Neural progenitor cell (in vitro differentiated cells): ENCODE results near the gene PATE2. TPM values are rescaled to one million over a fixed set of nuclear protein-coding genes. Genes with fewer than 3 reads are reported as not detected.

ENCODE experiments used
- DNase-seq: peaks from one replicate; pipeline ENCODE4 v3.0.0-alpha.2; 2016; ENCODE audit warnings: low spot score
- H2AFZ ChIP-seq: fragments of 200-600 bp; sonication (generic); replicated peaks from 2 replicates; pipeline ENCODE4 v1.6.1; 2016; ENCODE audit warnings: antibody characterized with exemption
- H3F3A ChIP-seq: fragments of 200-600 bp; sonication (generic); 2 replicates; pipeline ENCODE4 v1.6.1; 2016; ENCODE audit warnings: antibody characterized with exemption, low read depth
- H3K27ac ChIP-seq: fragments of 200-600 bp; sonication (generic); 2 replicates; pipeline ENCODE4 v1.5.1; 2016; ENCODE audit warnings: mild to moderate bottlenecking
- H3K27me3 ChIP-seq: fragments of 200-600 bp; sonication (generic); 2 replicates; pipeline ENCODE4 v1.6.1; 2016; ENCODE audit warnings: mild to moderate bottlenecking, moderate library complexity
- H3K36me3 ChIP-seq: fragments of 200-600 bp; sonication (generic); 2 replicates; pipeline ENCODE4 v1.5.1; 2016
- H3K4me1 ChIP-seq: fragments of 200-600 bp; sonication (generic); 2 replicates; pipeline ENCODE4 v1.6.1; 2016; ENCODE audit warnings: mixed run types
- H3K4me2 ChIP-seq: fragments of 200-600 bp; sonication (generic); 2 replicates; pipeline ENCODE4 v1.6.1; 2016
- H3K4me3 ChIP-seq: fragments of 200-600 bp; sonication (generic); 2 replicates; pipeline ENCODE4 v1.5.1; 2016
- H3K79me2 ChIP-seq: fragments of 200-600 bp; sonication (generic); 2 replicates; pipeline ENCODE4 v1.6.1; 2016; ENCODE audit warnings: low read depth
- H3K9ac ChIP-seq: fragments of 200-600 bp; sonication (generic); 2 replicates; pipeline ENCODE4 v1.6.1; 2016
- H3K9me3 ChIP-seq: fragments of 200-600 bp; sonication (generic); 2 replicates; pipeline ENCODE4 v1.5.1; 2016; ENCODE audit warnings: low read depth
- H4K20me1 ChIP-seq: fragments of 200-600 bp; sonication (generic); 2 replicates; pipeline ENCODE4 v1.6.1; 2016; ENCODE audit warnings: low read depth
- H3K27ac Mint-ChIP-seq: 3 replicates; pipeline ENCODE4 v1.8.0; 2021; ENCODE audit warnings: mixed read lengths
- H3K27me3 Mint-ChIP-seq: 2 replicates; pipeline ENCODE4 v1.8.0; 2022; ENCODE audit warnings: low read depth, mild to moderate bottlenecking, inconsistent platforms, moderate library complexity, mixed read lengths; ENCODE audit not compliant: insufficient read depth
- H3K36me3 Mint-ChIP-seq: 3 replicates; pipeline ENCODE4 v1.8.0; 2021; ENCODE audit warnings: mixed read lengths
- H3K4me1 Mint-ChIP-seq: 3 replicates; pipeline ENCODE4 v1.8.0; 2021; ENCODE audit warnings: mixed read lengths
- H3K4me3 Mint-ChIP-seq: 3 replicates; pipeline ENCODE4 v1.8.0; 2021; ENCODE audit warnings: mild to moderate bottlenecking, moderate library complexity, mixed read lengths
- H3K9me3 Mint-ChIP-seq: 3 replicates; pipeline ENCODE4 v1.8.0; 2020; ENCODE audit warnings: mixed read lengths
- CTCF ChIP-seq: fragments of 200-600 bp; sonication (generic); IDR thresholded peaks from 2 replicates; pipeline ENCODE4 v1.5.1; 2017; ENCODE audit warnings: antibody characterized with exemption, mild to moderate bottlenecking
- EZH2 ChIP-seq: fragments of 200-600 bp; sonication (generic); IDR thresholded peaks from 2 replicates; pipeline ENCODE4 v1.6.1; 2017; ENCODE audit warnings: antibody characterized with exemption, mild to moderate bottlenecking, moderate library complexity
- EZH2phosphoT487 ChIP-seq: fragments of 200-600 bp; sonication (generic); IDR thresholded peaks from 2 replicates; pipeline ENCODE4 v1.6.1; 2017; ENCODE audit warnings: antibody characterized with exemption
- total RNA-seq: library from RNA; depleted of rRNA; stranded (reverse); fragments of >200 nt; gene quantifications from 2 replicates; pipeline ENCODE4 v1.2.3, GENCODE V29; 2015; ENCODE audit warnings: low replicate concordance

The PATE2 gene
- total RNA-seq, 1 donor from 2014 or later, result 0.24 TPM

GRCh38 chr11:125784678-125785077 lies 6.0 kb upstream of the PATE2 start:
- H3K9ac ChIP-seq, result no peak overlapping the region
- peaks cover 5% of the 10 kb centered on the region for H3K27me3 Mint-ChIP-seq
- H3K4me2 ChIP-seq, result no peak overlapping the region
- DNase-seq, result no peak
- H3K27ac Mint-ChIP-seq, result no peak overlapping the region
- H3K4me1 Mint-ChIP-seq, result no peaks in the 10 kb centered on the region
- H3K4me3 ChIP-seq, result no peak overlapping the region
- no peak overlapping the region for H3K4me3 Mint-ChIP-seq
- H3K4me1 ChIP-seq, result no peaks in the 10 kb centered on the region
- H3K27ac ChIP-seq, result no peak overlapping the region
- no peaks in the 10 kb centered on the region for H3K36me3 ChIP-seq
- TF ChIP-seq EZH2 (no peak), CTCF (no peak), EZH2phosphoT487 (no peak)
- H3K9me3 ChIP-seq, result no peaks in the 10 kb centered on the region
- H3K27me3 ChIP-seq, result no peaks in the 10 kb centered on the region
- no peaks in the 10 kb centered on the region for H4K20me1 ChIP-seq
- no peaks in the 10 kb centered on the region for H3F3A ChIP-seq
- no peaks in the 10 kb centered on the region for H3K79me2 ChIP-seq
- H2AFZ ChIP-seq, result no peak overlapping the region
- peaks cover 9% of the 10 kb centered on the region for H3K9me3 Mint-ChIP-seq
- no peaks in the 10 kb centered on the region for H3K36me3 Mint-ChIP-seq

GRCh38 chr11:125777309-125777708 lies 1.3 kb downstream of the PATE2 start:
- Histone ChIP-seq H3F3A (no peaks in the 10 kb centered on the region), H2AFZ (no peak overlapping the region), H3K4me1 (no peaks in the 10 kb centered on the region), H3K4me2 (no peak overlapping the region), H3K9me3 (no peaks in the 10 kb centered on the region), H4K20me1 (no peaks in the 10 kb centered on the region), H3K4me3 (no peak overlapping the region), H3K79me2 (no peaks in the 10 kb centered on the region), H3K27me3 (no peaks in the 10 kb centered on the region), H3K36me3 (no peaks in the 10 kb centered on the region), H3K27ac (no peak overlapping the region), H3K9ac (no peak overlapping the region)
- H3K36me3 Mint-ChIP-seq, result no peaks in the 10 kb centered on the region
- TF ChIP-seq EZH2, result no peak
- H3K9me3 Mint-ChIP-seq, result peaks cover 5% of the 10 kb centered on the region
- H3K4me1 Mint-ChIP-seq, result no peaks in the 10 kb centered on the region
- DNase-seq, result no peak
- H3K4me3 Mint-ChIP-seq, result no peak overlapping the region
- no peak overlapping the region for H3K27ac Mint-ChIP-seq
- H3K27me3 Mint-ChIP-seq, result peaks cover 3% of the 10 kb centered on the region

- H4K20me1 ChIP-seq, result no peaks in the 10 kb centered on the region
- no peaks in the 10 kb centered on the region for H3K4me1 Mint-ChIP-seq
- no peaks in the 10 kb centered on the region for H3F3A ChIP-seq
- no peak overlapping the region for H3K27ac ChIP-seq
- TF ChIP-seq CTCF, result no peak
- TF ChIP-seq EZH2phosphoT487, result no peak
- TF ChIP-seq EZH2, result no peak
- H3K9me3 Mint-ChIP-seq, result no peaks in the 10 kb centered on the region
- no peaks in the 10 kb centered on the region for H3K27me3 ChIP-seq
- no peak overlapping the region for H3K4me3 ChIP-seq
- DNase-seq, result no peak
- H3K4me2 ChIP-seq, result no peak overlapping the region
- H3K4me1 ChIP-seq, result no peaks in the 10 kb centered on the region
- no peaks in the 10 kb centered on the region for H3K36me3 ChIP-seq
- H3K9me3 ChIP-seq, result no peaks in the 10 kb centered on the region
- H2AFZ ChIP-seq, result no peak overlapping the region
- no peak overlapping the region for H3K4me3 Mint-ChIP-seq
- no peak overlapping the region for H3K9ac ChIP-seq
- no peaks in the 10 kb centered on the region for H3K79me2 ChIP-seq
- peaks cover 3% of the 10 kb centered on the region for H3K27me3 Mint-ChIP-seq
- H3K27ac Mint-ChIP-seq, result no peak overlapping the region
- H3K36me3 Mint-ChIP-seq, result no peaks in the 10 kb centered on the region
Observed at GRCh38 chr11:125773516-125773915, 5.1 kb downstream of the PATE2 start.

- peaks cover 3% of the 10 kb centered on the region for H3K27me3 Mint-ChIP-seq
- no peaks in the 10 kb centered on the region for H3K79me2 ChIP-seq
- no peak overlapping the region for H3K27ac Mint-ChIP-seq
Observed at GRCh38 chr11:125772834-125773505, 5.7 kb downstream of the PATE2 start.

More at GRCh38 chr11:125772834-125773505, 5.7 kb downstream of the PATE2 start:
- H3K4me3 Mint-ChIP-seq, result no peak overlapping the region
- DNase-seq, result no peak
- TF ChIP-seq CTCF (no peak), EZH2 (no peak), EZH2phosphoT487 (no peak)
- no peaks in the 10 kb centered on the region for H3K36me3 Mint-ChIP-seq
- Histone ChIP-seq H4K20me1 (no peaks in the 10 kb centered on the region), H3K9ac (no peak overlapping the region), H3F3A (no peaks in the 10 kb centered on the region), H3K36me3 (no peaks in the 10 kb centered on the region), H3K4me2 (no peak overlapping the region), H3K27ac (no peak overlapping the region), H3K4me1 (no peaks in the 10 kb centered on the region), H3K4me3 (no peak overlapping the region), H3K27me3 (no peaks in the 10 kb centered on the region), H2AFZ (no peak overlapping the region), H3K9me3 (no peaks in the 10 kb centered on the region)
- peaks cover 3% of the 10 kb centered on the region for H3K4me1 Mint-ChIP-seq
- no peaks in the 10 kb centered on the region for H3K9me3 Mint-ChIP-seq
